Measurements from ENCODE around the gene CCDC51. TPM values are rescaled to one million over a fixed set of nuclear protein-coding genes. Genes with fewer than 3 reads are reported as not detected.

The CCDC51 gene
- total RNA-seq, 1 experiment from 2014 or later = 42.7 TPM

DNA sequence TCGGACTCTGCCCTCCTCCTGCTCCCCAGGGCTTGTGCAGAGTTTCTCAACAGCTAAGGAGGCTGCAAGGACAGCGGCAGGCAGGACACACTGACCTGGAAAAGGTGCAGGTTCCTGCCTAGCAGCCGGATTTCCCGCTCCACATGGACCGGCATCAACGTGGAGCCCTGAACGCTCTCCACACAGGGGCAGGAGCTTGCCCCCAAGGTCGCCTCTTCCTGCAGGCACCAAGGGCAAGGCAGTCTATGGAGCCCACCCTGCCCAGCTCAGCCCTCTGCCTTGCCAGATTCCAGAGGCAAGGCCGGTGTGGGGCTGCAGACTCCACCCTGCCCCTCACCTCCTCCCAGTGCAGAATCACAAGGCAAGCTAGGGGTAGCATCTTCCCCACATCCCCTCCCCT is 20.8 kb downstream of the CCDC51 start:
- DNase-seq (ENCODE audit: low spot score) = no peak

DNA sequence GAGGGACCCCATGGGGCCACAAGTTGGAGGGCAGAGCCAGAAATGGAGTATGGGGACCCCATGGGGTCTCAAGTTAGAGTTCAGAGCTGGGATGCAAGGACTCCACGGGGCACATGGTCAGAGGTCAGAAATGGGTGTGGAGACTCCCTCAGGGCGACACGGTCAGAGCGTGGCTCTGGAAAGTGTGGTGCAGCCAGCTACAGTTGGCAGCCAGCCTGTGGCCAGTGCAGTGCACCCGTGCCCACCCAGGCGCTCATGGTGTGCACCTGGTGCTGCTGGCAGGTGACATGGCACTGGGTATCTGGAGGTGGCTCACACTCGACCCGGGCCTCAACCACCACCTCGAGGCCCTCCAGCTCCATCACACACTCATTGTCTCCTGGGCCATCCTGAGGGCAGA is 21.3 kb downstream of the CCDC51 start:
- DNase-seq (ENCODE audit: low spot score) = no peak

DNA sequence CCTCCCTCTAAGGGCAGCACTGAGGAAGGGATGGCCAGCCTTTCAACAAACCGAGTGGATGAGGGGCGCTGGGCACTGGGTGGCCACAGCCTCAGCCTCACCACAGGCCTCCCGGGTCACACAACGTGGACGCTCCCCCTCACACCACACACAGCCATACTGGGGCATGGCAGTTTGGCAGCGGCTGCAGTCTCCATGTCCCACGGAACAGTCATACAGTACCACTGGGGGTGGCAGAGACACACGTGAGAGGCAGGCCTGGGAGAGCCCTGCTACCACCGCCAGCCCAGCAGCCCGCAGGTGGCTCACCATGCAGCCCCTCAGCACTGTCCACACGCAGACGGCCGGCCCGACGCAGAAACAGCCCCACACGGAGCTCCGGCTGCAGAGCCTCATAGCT is 21.8 kb downstream of the CCDC51 start:
- DNase-seq (ENCODE audit: low spot score) = no peak

DNA sequence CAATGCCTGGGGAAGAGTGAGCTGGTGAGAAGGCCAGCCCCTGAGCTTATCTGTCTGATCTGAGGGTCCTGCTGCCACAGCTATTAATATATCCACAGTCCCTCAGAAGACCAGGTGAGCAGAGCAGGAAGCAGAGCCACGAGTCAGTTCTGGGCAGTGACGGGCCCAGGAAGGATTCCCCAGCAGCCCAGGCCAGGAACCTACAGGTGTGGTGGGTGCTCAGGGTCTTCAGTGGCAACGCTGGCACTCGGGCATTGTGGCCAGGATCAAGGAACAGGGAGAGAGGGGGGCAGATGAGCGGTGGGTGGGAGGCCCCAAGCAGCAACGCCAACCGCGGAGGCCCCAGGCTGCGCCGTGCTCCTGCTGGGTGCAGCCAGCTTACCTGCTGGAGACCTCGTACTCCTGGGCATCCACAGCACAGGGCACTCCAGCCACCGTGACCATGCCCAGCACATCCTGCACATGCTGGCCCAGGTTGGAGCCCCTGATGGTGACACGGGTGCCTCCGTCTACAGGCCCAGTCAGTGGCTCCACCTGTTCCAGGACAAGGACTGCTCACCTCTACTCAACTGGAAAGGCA is 22.3 kb downstream of the CCDC51 start:
- DNase-seq (ENCODE audit: low spot score) = no peak

DNA sequence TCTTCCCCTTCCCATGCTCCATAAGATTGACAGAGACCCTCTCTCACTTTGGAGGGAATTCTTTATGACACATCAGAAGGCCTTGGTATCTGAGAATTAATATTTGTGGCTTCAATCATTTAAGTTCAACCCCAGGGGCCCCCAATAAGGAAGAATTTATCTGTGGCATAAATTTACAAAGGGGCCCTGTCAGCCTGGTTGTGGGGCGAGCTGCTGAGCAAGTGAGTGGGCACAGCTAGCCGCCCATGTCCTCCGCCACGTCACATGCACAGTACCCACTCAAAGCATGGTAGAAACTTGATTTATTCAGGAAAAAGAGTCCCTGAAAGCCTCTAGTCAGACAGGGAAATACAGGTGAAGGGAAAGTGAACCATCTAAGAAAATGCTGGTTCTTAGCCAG is 23.4 kb downstream of the CCDC51 start:
- no peak for DNase-seq (ENCODE audit: low spot score)

DNA sequence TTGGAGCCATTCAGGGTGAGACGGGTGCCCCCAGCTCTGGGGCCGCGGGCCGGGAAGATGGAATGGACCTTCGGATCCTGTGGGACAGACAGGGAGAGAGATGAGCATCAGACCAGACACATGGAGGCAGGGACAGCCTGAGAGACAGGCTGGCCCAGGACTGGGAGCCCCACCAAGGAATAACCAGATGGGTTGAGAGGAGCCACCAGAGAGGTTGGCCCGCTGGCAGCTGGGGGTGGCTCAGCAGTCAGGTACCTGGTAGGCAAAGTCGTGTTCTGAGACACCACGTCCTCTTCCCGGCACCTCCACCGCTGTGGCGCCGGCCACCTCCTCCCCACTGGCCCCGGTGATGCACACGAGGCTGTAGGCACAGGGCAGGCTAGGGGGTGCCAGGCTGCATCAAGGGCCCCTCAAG is 23.8 kb downstream of the CCDC51 start:
- no peak for DNase-seq (ENCODE audit: low spot score)

DNA sequence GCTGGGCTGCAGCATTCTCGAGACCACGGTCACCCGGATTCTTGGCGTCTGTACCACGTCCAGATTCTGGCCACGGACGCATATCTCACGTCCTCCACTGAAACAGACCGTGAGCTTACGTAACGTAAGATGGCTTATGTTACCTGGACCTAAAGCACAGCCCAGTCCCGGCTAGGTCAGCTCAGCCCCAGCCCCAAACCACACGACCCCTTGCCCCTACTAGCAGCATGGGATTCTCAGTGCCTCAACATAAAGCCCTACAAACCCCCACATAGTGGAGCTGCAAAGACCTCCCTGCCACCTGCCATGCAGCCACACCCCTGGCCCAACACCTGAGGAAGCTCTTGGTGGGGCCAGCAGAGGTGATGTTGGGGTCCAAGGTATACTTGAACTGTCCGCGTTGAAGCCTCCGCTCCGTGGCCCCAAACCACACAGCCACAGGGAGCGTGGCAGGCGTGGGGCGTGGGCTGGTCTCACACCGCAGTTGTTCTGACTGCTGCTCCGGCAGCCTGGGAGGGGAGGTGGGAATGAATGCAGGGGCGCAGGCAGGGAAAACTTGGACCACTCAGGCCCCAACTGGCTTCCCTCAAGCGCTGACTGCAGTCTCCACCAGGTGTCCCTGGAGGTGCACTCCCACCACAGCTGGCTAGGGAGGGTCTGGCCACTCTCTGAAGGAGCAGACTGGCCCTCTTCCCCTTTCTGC is 24.5 kb downstream of the CCDC51 start:
- DNase-seq (ENCODE audit: low spot score) = no peak

DNA sequence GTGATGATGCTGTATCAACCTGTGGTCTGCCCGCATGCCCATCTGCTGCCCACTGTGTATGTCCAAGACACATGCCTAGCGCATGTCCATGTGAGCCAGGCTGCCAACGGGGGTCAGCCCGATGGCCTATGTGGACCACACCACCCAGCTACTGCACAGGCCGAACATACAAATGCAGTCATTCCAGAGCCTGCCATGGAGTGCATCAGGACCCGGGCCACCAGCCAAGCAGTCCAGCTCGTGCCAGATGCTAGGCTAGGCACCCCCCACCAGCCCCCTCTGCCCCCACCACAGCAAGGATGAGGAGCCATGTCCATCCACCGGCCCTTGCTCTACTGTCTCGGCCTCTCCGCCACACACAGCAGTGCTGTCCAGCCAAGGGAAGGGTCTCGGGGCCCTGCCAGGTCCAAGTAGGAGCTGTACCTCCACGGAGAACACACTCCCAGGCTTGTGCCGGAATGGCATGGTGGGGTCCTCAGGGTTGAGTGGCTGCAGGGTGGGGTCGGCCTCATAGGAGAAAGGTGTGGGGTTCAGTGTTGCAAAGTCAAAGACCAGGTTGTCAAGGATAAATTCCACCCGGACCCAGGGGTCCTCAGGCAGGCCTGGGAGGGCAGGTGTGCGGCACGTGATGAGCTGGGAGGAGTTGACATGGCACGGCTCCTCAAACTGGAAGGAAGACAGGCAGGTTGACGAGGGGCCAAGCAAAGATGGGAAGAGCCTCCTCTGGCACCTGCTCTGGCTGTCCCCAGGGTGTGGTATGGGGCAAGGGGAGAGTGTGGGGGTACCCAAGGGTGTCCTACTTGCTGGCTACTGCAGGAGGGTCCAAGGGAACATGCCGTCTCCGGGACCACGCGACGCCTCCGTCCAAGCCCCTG is 25.3 kb downstream of the CCDC51 start:
- DNase-seq (ENCODE audit: low spot score) = no peak

DNA sequence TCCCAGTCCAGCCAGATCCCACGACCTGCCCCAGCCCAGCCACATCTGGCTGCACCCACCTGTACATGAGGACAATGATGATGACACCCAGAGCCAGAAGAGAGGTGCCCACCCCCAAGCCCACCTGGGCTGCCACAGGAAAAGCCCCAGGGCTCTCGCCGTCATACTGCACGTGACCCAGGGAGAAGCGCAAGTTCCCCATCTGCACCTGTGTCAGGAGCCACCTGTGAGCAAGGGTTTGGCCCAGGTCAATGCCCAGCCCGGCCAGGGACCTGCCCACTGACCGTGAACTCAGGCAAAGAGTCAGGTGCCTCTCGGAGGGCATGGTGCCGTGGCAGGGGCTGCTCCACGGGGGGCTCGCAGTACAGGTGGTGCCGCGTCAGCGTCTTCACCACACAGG is 26.3 kb downstream of the CCDC51 start:
- DNase-seq (ENCODE audit: low spot score) = no peak

DNA sequence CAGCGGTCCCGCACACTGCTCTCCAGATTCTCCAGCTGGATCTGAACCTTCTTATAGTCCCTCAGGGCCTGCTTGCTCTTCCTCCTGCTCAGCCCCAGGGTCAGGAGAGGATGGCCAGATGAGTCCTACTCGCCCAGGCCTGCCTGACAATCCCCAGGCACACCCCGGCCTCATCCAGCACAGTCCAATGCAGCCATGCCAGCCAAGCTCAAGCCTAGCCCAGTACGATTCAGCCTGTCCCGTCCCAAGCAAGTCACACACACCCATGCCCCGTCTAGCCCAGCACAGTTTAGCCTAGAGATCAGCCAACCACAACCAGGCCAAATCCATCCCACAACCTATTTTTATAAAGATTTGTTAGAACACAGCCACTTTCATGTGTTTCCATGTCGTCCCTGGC is 26.8 kb downstream of the CCDC51 start:
- DNase-seq (ENCODE audit: low spot score) = no peak

DNA sequence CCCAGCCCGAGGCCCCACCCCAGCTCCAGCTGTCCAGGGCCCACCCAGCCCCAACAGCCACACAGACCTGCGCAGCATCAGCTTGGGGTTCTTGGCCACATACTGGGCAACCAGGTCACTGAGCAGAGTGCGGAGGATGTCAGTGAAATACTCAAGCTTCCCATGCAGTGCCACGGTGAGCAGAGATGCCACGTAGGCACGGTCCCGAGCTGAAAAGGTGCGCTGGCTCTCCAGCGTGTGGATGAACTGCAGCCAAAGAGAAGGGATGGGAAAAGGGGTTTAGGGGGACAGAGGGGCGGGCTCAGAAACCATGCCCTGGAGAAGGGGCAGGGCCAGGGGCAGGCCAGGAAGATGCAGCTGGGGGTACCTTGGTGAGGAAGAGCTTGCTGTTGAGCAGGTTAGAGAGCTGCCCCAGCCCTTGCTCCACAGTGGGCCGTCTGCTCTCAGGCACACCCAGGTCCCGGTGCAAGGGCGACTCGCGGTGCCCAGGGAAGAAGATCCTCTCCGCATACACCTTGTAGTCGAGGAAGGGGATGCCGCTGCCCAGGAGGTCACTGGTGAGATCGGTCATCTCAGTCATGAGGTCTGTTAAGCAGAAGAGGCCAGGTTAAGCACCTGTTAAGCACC is 27.4 kb downstream of the CCDC51 start:
- no peak for DNase-seq (ENCODE audit: low spot score)

DNA sequence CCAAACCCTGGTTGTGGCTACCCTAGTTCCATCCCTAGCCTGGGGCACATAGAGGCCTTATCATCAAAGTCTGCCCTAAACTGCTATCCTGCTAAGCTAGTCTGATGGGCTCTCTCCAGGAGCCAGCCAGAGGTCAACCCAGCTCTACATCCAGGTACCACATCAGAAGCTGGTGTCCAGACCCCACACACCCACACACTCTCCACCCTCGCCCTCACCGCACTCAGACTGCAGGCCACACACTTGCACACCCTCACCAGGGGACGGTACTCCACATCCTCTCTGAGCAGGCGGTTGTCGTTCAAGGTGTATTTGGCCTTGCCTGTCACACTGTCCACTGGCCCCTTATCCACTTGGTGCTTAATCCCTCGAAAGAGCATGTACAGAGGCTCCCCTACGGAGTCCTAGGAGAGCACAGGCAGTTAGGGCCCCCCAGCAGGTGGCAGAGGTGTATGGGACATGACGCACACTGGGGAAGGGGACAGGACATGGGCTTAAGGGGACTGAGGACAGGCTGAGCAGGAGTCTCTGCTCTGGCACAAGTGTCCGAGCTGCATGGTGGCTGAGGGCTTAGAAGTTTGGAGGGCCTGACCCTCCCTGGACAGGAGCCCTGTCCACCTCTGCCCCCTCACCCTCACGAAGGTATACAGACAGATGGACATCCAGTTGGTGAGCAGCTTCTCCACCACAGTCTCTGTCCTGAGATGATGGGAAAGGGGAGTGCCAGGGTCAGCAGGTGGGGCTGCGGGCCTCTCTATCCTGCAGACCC is 28.1 kb downstream of the CCDC51 start:
- no peak for DNase-seq (ENCODE audit: low spot score)

DNA sequence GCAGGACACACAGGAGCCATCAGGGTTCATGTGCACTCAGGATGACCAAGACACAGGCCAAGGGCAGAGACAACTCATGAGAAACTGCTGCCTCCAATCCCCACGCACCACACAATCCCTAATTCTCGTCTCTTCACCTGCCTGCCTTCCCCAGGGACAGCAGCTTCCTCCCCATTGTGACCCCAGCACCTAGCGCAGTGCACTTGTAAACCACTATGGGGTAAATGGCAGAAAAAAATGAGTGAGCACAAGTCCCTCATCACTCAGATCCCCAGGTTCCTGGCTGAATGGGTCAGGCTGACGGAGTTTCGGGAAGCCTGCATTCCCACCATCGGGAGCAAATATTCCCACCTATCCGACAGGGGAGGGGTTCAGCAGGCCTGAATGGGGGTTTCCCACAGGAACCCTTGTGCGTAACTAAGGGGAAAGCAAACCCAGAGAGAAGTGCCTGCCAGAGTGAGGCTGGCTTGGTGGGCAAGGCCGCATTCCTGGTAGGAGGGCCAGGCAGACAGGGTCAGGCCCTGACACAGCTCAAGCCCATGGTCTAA is 28.8 kb downstream of the CCDC51 start:
- DNase-seq (ENCODE audit: low spot score) = no peak

DNA sequence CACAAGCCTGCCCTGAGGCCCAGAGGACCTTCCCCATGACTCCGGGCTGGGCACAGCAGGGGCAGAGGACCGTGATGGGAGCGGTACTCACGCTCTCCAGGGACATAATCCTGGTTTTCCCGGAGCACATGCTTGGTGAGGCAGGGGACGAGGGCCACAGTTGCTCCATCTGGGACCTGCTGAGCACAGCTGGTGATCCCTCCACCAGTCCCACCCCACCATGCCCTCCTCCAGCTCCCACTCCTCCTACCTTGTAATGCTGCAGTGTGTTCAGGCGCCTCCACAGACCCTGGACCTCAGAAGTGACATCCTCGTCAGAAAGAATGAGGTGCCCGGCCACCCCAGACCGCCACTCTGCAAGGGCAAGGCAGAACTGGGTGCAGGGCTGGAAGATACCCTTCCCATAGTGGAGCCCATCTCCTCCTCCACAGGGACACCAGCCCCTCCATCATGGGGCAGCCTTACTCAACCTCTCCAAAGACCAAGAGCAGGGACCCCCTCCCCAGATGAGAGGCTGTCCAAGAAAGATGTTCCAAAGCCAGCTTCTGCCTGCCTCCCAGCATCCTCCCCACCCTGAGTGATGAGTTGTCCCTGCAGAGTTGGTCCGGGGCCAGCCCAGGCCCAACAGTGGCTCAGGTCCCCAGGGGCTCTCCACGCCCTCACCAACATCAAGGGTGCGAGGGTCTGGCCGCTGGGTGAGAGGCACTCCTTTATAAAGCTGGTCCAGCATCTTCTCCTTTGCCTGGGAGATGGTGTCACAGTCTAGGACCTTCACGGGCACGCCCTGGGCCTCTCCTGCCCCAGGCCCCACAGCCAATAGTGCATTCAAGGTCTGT is 29.5 kb downstream of the CCDC51 start:
- DNase-seq (ENCODE audit: low spot score) = no peak

DNA sequence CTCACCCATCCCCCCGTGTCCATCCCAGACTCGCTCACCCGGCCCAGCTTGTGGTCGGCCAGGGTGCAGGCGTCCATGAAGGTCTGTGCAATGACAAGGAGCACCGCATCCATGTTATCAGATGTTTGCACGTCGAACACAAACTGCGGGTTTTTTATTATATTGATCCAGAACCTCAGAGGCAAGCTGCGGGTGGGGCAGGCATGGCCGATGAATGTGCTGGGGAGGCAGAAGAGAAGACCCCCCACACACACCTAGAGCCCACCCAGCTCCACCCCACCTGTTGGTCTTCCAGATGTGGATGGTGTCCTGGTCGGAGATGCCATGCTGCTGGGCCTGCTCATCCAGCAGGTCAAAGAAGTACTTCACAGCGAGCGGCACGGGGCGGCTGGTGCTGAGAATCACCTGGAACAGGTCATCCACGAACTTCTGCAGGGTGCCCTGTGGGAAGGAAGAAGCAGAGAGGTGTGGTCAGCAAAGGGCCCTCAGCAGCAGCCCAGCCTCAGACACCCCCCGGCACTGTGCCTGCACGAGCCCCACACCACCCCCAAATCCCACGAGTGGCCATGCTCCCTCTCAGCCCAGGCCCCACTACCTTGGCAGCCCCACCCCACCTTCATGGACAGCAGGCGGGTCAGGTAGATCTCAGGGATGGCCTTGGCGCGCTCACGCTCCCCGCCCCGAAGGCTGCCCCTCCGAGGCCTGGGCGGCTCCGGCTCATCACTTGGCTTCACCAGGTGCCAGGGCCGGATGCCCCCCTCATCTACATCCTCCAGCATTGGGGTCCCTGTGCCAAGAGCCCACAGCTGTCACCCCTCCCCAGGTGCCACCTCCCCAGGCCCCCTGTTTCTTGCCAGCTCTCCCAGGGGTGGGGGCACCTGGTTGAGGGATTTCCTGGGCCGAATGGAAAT is 30.4 kb downstream of the CCDC51 start:
- DNase-seq (ENCODE audit: low spot score) = no peak

DNA sequence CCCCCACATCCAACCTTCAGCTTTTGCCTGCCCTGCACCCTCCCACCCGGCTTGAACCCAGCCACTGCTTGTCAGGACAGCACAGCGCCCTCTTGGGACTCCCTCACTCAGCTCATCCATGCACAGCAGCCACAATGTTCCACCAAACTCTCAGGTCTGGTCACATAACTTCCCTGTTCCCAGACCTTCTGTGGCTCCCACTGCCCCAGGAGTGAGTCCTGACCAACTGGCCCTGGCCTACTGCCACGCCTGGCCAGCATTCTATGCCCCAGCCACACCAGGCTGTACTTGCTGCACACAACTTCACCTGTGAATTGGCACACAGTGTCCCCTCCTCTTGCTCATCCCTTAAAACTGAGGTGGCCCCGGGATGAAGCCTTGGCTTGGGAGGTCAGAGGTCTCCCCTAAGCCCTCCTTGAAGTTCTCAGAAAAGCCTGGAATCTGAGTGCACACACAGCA is 31.1 kb downstream of the CCDC51 start:
- DNase-seq (ENCODE audit: low spot score) = no peak

DNA sequence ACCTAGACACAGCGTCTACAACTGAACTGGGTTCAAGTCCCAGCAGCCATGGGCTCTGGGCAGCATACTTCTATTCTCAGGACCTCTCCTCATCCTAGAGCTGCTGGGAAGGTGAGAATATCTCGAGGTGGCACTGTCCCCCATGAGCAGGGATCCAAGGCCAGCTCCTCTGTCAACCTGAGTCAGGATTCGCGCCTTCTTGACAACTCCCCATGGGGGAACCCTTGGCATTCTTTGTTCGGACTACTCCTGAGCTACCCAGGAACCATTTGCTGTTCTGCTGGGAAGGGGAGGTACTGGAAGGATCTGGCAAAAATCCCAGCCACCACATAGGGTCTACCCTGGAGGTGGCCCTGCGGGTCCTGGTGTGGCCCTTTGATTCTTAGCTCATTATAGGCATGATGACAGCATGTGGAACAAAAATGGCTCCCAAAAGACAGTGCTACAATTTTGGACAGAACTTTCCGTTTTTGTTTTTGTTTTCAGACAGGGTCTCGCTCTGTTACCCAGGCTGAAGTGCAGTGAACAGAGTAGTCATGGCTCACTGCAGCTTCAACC is 32.3 kb downstream of the CCDC51 start:
- DNase-seq (ENCODE audit: low spot score) = no peak

DNA sequence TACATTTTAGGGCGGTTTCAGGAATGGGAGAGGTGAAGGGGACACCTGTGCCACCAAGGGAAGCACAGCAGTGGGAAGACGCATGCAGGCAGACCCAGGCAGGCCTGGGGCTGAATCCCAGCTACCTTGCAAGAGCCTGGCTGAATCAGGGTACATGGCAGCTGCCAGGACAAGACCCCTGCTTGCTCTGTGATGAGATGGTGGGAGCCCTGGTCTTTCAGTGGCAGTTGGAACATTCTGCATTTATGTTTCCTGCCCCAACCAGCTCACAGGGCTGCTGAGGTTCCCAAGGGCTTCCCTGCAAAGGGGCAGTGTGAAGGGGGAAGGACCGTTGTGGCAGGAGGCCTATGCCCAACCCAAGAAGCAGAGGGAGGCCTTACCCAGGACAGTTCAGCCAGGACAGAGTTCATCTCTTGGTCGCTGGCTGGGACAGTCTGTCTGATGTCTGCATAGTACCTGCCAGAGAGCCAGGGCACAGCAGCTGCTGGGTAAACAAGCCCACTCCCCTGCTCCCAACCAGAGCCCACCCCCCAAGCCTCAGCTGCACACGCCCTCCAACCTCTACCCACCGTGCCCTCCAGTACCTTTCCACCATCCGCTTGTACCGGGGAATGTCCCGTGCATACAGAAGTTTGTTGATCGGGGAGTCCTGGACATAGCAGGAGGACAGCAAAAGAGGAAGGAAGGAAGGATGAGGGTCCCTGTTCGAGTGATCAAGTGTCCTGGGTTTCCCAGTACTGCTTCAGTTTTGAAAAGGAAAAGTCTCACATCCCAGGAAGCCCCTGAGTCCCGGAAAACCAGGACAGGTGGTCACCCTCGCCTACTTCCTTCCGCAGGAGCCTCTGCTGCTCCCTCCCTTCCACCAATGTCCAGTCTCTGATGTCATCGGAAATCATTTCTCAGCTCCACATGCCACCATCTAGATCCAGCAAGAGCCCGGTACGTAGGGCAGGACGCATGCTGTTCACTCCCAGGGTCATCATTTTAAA is 33.2 kb downstream of the CCDC51 start:
- DNase-seq (ENCODE audit: low spot score) = no peak
